ENCODE results near the gene RAB1B.

DNA sequence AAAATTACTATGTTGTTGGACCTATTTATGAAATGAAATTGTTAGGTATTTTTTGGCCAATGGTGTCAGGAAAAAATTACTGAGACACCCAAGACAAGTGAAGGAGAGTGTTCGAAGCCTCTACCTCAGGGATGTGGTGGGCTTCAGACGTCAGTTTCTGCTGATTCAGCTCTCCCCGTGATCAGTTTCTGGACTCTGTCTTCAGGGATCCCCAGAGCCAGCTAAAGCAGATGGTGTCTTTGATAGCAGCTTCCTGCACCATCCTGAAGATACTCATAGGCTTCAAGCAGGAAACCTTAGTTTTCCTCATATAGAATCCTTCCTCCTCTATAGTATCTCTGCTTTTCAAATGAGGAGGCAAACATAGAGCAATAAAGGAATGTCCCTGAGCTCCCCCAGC is 41.0 kb downstream of the RAB1B start:
- TF ChIP-seq EZH2 (IDR thresholded peaks at IDR 0.05; ENCODE audit: insufficient read depth, poor library complexity, severe bottlenecking) = no peak
- TF ChIP-seq EZH2phosphoT487 (IDR thresholded peaks at IDR 0.05; ENCODE audit: insufficient read depth, low read depth) = no peak

All from GM23248 (cell line).